GM18870 (cell line): Measurements from ENCODE around the gene MIER2.
"Not testable (repeated sequence)": the region's sequence is repeated elsewhere in the genome, so short reads cannot be mapped to it uniquely, and the experiment has no call there.

ENCODE experiments used
- ATAC-seq: cut with Tn5 transposase; IDR thresholded peaks from one replicate; pipeline ENCODE4 v1.9.1; 2021; ENCODE audit warnings: moderate library complexity; ENCODE audit not compliant: unreplicated experiment

MIER2 gene, protein sequence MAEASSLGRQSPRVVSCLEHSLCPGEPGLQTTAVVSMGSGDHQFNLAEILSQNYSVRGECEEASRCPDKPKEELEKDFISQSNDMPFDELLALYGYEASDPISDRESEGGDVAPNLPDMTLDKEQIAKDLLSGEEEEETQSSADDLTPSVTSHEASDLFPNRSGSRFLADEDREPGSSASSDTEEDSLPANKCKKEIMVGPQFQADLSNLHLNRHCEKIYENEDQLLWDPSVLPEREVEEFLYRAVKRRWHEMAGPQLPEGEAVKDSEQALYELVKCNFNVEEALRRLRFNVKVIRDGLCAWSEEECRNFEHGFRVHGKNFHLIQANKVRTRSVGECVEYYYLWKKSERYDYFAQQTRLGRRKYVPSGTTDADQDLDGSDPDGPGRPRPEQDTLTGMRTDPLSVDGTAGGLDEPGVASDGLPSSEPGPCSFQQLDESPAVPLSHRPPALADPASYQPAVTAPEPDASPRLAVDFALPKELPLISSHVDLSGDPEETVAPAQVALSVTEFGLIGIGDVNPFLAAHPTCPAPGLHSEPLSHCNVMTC

DNA sequence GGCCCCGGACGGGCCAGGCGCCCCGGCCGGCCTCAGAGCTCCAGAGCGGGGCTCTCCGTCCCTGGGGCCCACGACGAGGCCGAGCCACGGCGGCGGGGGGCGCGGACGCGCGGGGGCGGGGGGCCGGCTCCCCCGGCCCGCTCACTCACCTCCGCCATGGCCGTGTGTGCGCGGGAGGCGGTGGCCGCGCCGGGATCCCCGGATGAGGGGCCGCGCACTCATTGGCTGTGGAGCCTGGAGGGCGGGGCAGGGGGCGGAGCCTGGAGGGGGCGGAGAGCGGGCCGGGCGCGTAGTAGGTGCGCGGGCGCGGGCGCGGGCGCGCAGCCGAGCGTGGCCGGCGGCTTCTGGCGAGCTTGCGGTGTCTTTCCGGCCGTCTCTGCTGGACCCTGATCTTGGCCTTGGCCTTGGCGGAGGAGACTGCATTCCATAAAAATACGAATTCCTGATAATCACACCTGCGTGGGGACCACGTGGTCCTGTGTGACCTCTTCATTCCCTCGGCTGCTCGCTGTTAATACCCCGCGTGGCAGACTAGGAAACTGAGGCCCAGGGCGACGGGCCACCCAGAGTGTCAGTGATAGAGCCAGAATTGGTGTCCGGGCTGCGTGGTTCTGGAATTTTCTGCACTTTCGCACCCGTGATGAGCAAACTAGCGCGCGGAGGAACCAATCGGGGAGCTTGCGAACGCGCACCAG lies at the start of gene MIER2:
TSS of gene MIER2 (minus strand) at position 172 of the 695 bp plus-strand sequence. CDS start at position 158, 14 bp downstream.
- no peak for ATAC-seq

DNA sequence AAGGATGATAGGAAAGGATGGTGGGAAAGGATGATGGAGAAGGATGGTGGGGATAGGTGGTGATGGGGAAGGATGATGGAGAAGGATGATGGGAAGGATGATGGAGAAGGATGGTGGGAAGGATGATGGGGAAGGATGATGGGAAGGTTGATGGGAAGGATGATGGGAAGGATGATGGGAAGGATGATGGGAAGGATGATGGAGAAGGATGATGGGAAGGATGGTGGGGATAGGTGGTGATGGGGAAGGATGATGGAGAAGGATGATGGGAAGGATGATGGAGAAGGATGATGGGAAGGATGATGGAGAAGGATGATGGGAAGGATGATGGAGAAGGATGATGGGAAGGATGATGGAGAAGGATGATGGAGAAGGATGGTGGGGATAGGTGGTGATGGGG lies 49.0 kb upstream of the MIER2 start:
- not testable (repeated sequence) for ATAC-seq

DNA sequence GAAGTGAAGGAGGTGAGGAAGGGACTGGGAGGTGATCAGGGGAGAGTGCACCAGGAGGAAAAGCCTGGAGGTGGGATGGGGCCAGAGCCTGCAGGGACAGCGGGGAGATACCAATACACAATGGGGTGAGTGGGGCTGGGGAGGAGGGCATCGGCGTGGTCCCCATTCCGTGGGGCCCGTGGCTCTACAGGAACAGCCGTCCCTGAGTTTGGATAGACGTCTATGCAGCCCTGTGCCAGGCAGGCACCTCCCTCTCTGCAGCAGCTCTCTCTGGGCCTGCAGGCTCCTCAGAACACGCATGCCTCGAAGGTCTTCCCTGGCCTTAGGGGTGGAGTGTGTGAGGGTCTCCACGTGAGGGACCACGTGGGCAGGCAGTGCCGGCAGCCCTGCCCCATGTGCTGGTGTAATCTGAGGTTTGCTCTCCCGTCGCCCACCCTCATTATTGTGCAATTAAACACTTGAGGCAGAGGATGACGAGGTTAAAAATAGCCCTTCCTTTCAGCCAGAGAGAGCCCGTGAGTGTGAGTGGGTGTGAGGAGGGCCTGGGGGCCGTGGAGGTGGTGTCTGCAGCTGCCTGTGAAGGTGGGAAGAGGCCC lies 47.9 kb upstream of the MIER2 start:
- ATAC-seq: no peak

DNA sequence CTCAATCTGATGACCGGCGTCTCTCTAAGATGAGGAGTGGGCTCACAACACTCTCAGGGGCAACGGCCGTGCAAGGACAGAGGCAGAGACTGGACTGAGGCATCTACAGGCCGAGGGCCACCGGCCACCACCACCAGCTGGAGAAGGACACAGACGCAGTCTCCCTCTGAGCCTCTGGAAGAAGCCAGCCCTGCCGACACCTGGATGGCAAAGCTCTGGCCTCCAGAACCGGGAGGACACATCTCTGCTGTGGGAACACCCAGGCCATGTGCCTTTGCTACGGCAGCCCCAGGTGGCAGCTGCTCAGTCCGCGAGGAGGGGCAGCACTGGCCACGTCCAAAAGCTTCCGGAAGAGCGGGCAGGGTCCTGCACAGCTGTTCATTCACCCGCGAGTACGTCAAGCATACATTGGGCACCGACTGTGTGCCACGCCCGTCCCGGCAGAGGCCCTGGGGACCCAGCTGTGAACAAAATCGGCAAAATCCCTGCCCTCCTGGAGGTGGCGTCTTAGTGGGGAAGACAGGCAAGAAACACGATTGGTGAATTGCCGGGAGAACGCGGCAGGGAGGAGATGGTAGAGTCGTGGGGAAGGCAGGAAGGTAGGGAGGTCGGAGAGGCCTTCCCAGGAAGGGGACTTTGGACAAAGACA lies 47.3 kb upstream of the MIER2 start:
- ATAC-seq: no peak

DNA sequence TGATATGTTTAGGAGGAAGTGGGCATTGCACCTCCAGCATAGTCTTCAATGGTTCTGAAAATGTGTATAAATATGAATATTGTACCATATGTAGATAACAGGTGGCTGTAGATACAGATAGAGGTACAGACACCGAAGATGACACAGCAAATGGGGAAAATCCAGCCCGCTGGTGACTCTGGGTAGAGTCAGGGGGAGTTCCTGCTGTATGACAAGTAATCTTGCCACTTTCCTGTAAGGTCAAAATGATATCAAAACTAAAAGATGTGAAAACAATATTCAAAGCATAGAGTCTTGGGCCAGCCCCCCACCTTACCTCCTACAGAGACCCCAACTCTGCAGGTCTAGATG lies 46.6 kb upstream of the MIER2 start:
- ATAC-seq: no peak

DNA sequence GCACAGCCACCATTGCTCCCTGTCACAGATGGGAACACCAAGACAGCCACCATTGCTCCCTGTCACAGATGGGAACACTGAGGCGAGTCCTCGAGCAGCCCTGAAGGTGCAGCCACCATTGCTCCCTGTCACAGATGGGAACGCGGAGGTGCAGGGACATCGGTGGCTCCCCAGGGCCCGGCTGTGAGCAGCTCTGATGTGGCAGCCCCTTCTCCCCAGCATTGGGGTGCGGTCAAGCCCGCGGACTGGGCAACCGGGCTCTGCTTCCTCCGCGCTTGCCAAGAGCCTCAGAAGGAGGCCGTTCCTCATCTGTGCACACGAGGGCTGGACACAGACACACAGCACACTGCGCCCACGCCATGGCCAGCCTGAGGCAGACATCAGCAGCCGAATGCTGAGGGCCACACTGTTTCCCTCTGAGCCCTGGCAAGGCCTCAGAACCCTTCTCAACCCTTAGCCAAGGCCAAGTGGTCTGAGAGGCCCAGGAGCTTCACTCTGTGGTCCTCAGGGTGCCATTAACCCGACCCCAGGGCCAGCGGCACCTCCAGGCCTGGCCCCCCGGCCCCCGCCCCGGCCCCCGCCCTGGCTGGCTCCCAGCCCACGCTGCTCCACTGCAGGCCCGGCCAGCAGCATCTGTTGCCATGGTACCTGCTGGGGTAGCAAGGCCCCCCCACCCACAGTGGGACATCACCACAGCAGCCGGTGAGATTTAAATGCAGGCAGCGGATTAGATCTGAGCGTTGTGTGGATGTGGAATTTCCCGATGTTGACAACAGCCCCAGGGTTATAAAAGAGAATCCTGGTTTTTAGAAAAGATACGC lies 46.0 kb upstream of the MIER2 start:
- ATAC-seq: no peak

DNA sequence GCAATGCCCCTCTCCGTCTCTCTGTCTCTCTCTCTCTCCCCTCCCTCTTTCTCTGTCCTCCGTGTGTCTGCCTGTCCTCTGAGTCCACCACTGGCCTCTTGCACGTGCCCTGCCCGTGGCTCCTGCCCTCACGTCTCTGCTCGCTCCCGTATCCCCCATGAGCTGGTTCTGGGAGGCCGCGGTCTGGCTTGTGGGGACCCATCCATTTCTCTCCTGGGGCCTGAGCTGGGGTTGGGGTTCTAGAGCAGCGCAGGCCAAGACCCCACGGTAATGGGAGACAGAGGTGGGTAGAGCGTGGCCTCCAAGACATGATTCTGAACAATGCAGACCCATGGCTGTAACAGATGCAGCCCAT lies 45.3 kb upstream of the MIER2 start:
- no peak for ATAC-seq

DNA sequence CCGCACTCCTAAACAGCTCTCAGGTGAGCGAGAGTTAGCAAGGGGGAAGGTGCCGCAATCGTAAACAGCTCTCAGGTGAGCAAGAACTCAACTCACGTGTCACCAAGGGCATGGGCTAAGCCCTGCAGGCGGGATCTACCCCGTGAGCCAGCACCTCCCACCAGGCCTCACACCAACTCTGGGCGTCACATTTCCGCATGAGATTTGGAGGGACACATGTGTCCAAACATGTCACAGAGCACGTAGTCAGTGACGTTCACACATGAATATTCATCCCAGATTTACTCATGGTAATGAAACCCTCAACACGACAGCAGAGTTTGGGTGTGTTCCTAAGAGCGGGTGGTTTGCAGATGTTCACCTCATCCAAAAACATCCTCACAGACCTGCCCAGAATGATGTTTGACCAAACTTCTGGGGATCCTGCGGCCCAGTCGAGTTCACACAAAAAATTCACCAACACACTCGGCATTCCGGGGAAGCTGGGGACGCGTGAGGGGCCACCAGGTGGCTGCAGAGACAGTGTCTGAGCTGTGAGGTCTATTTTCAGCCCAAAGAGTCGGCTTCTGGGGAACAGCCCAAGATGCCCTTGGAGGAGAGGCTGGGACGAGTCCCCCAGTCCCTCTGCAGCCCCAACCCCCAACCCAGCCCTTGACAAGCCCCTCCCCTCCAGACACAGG lies 44.8 kb upstream of the MIER2 start:
- ATAC-seq: no peak

DNA sequence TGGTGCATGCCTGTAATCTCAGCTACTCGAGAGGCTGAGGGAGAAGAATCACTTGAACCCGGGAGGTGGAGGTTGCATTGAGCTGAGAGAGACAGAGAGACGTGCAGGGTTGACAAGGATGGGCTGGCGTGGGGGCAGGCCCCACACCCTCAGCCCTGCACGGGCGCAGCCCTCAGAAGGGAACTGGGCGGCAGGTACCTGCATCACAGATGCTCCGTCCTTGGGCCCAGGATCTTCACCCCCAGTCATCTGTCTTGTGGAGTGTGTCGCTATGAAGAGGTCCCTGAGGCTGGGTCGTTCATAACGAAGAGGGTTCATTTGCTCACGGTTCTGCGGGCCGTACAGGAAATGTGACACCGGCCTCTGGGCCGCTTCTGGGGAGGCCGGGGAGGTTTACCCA lies 44.1 kb upstream of the MIER2 start:
- ATAC-seq: no peak

DNA sequence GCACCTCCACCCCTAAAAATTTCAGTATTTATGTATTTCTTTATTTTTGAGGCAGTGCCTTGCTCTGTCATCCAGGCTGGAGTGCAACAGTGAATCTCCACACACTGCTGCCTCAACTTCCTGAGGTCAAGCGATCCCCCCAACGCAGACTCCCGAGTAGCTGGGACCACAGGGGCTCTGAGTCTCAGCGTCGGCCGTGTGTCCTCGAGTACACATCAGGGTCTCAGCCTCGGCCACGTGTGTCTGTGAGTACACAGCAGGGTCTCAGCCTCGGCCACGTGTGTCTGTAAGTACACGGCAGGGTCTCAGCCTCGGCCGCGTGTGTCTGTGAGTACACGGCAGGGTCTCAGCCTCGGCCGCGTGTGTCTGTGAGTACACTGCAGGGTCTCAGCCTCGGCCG lies 43.2 kb upstream of the MIER2 start:
- ATAC-seq: no peak

DNA sequence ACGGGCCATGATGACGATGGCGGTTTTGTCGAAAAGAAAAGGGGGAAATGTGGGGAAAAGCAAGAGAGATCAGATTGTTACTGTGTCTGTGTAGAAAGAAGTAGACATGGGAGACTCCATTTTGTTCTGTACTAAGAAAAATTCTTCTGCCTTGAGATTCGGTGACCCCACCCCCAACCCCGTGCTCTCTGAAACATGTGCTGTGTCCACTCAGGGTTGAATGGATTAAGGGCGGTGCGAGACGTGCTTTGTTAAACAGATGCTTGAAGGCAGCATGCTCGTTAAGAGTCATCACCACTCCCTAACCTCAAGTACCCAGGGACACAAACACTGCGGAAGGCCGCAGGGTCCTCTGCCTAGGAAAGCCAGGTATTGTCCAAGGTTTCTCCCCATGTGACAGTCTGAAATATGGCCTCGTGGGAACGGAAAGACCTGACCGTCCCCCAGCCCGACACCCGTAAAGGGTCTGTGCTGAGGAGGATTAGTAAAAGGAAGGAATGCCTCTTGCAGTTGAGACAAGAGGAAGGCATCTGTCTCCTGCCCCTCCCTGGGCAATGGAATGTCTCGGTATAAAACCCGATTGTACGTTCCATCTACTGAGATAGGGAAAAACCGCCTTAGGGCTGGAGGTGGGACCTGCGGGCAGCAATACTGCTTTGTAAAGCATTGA lies 42.2 kb upstream of the MIER2 start:
- ATAC-seq: not testable (repeated sequence)

DNA sequence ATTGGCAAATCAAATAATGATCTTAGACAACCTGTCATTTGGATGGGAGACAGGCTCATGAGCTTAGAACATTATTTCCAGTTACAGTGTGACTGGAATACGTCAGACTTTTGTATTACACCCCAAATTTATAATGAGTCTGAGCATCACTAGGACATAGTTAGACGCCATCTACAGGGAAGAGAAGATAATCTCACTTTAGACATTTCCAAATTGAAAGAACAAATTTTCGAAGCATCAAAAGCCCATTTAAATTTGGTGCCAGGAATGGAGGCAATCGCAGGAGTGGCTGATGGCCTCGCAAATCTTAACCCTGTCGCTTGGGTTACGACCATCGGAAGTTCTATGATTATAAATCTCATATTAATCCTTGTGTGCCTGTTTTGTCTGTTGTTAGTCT lies 41.6 kb upstream of the MIER2 start:
- ATAC-seq: not testable (repeated sequence)

DNA sequence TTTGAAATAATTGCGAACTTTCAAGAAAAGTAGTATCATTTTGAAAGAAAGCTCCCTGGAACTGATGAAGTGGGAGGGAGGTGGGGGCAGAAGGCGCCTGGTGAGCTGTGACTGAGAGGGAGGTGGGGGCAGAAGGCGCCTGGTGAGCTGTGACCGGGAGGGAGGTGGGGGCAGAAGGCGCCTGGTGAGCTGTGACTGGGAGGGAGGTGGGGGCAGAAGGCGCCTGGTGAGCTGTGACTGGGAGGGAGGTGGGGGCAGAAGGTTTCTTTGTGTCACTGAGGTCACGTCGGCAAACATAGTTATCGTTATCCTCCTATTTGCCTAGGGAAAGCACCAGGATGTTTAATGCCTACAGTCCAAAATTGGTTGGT lies 40.2 kb upstream of the MIER2 start:
- ATAC-seq: no peak

DNA sequence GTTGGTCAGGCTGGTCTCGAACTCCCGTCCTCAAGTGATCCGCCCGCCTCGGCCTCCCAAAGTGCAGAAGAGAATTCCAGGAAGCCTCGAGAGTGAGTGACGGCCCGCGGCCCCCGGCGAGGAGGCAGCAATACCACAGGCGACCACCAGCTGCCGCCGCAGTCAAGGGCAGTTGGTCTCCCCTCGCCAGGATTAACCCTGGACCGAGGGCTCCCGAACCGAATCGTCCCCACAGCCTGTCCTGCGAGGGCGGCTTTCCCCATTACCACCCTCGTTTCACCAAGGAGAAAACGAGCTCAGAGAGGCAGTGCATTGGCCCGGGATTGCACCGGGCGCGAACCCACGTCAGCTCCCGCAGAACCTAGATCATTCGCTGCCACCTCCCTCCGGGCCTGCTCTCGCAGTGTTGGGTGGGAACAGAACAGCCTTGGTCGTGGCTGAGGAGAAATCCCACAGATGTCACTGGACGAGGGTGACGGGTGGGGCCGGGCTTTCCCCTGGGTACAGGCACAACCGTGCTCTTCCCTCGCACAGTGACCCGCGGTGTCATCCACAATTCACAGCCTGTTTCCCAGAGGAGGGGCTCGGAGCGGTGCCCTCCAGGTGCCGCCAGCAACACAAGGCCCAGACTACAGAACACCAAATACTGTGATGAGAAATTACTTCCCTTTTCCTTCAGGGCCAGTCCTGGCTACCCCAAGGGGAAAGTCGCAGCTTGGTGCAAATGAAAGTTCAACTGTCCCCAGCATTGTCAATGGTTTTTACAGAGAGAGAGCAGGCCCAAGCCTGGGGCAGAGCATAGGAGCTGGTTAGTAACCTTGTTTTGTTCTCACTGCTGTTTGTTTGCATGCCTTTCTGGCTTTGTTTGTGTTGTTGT lies 39.6 kb upstream of the MIER2 start:
- no peak for ATAC-seq

DNA sequence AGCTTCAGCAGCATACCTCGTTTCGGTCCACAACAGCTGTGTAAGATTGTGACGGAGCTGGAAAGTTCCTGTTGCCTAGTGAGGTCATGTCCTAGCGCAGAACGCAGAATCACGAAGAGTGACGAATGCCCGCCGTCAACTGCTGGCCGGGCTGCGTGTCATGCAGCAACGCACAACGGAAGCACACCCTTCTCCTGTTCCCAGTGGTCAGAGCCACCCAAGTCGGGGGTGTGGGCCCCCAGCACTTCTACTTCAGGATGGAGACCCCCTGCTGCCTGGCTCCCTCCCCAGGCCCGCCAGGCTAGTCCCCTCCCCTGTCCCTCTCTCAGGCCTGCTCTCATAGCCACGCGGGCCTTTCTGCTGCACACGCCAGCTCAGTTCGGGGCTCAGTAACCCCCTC lies 38.4 kb upstream of the MIER2 start:
- ATAC-seq: no peak

DNA sequence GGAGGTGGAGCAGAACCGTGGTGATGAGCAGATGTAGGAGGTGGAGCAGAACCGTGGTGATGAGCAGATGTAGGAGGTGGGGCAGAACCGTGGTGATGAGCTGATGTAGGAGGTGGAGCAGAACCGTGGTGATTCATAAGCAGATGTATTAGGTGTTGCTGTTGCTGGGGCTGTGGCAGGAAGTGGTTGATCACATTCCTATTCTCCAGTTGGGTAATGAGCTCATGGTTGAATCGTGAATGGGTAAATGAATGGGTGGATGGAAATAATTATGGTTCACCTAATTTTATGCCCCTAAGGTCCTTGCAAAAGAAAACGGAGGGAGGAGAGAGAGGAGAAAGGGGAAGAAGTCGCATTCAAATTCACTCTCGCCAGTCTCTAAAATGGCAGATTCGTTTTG lies 38.0 kb upstream of the MIER2 start:
- not testable (repeated sequence) for ATAC-seq

DNA sequence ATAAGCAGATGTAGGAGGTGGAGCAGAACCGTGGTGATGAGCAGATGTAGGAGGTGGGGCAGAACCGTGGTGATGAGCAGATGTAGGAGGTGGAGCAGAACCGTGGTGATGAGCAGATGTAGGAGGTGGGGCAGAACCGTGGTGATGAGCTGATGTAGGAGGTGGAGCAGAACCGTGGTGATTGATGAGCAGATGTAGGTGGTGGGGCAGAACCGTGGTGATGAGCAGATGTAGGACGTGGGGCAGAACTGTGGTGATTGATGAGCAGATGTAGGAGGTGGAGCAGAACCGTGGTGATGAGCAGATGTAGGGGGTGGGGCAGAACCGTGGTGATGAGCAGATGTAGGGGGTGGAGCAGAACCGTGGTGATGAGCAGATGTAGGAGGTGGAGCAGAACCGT lies 37.3 kb upstream of the MIER2 start:
- ATAC-seq: not testable (repeated sequence)

DNA sequence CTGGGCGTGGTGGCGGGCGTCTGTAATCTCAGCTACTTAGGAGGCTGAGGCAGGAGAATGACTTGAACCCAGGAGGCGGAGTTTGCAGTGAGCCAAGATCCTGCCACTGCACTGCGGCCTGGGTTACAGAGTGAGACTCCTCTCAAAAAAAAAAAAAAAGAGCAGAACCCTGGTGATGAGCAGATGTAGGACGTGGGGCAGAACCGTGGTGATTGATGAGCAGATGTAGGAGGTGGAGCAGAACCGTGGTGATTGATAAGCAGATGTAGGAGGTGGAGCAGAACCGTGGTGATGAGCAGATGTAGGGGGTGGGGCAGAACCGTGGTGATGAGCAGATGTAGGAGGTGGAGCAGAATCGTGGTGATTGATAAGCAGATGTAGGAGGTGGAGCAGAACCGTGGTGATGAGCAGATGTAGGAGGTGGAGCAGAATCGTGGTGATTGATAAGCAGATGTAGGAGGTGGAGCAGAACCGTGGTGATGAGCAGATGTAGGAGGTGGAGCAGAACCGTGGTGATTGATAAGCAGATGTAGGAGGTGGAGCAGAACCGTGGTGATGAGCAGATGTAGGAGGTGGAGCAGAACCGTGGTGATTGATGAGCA lies 36.1 kb upstream of the MIER2 start:
- ATAC-seq: not testable (repeated sequence)
